HG02798 (cell line): ENCODE measurements around the gene WASHC4.

ENCODE experiments used
- ATAC-seq: cut with Tn5 transposase; IDR thresholded peaks from one replicate; pipeline ENCODE4 v1.9.1; 2021; ENCODE audit warnings: mild to moderate bottlenecking; ENCODE audit not compliant: unreplicated experiment, poor library complexity

The WASHC4 gene

DNA sequence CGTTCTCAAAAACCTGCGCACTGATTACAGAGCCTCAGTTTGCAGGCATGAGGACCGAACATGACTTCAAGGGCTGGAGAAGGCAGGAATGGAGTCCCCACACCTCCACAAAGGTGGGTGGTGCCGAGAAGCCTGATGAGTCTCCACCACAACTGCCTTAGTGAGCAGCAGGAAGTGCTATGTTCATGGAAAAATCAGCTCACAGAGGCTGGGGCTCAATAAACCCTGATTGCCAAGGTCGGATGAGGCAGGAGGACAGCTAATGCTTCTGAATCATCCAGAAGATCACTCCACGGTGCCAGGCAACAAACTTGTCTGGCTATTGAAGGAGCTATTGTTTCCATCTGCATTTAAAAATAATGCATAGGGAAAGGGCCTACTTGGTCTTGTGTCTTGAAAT is 97.4 kb downstream of the WASHC4 start:
- ATAC-seq, result no peak

DNA sequence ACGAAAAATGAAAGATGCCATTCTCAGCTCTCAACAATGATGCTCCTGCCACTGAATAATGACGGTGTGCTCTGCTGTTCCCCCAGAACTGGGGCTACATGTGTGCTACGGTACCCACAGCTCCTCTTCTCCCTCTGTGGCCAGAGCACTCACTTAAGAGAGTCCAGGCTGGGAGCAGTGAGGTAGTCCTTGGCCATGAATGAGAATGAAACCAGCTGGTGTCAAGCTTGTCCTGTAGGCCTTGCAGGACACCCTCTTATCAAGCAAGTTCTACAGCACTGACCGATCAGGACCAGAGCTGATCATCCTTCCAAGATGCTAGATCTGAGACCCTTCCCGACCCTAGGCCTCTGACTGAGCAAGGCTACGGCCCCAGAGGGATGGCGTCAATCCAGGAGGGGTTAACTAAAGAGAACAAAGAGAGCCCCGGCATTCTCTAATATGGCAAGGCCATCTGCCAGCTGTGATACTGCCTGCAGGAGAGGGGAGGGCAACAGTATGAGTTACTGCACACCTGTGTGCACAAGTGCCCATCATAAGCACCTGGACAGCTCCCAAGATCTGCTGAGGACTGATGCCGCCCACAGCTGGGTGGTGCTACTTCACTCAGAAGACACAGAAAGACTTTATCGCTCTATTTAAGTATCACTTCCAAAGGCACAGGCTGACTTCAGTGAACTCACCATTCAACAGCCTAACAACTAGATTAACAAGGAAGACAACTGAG is 98.0 kb downstream of the WASHC4 start:
- no peak for ATAC-seq

DNA sequence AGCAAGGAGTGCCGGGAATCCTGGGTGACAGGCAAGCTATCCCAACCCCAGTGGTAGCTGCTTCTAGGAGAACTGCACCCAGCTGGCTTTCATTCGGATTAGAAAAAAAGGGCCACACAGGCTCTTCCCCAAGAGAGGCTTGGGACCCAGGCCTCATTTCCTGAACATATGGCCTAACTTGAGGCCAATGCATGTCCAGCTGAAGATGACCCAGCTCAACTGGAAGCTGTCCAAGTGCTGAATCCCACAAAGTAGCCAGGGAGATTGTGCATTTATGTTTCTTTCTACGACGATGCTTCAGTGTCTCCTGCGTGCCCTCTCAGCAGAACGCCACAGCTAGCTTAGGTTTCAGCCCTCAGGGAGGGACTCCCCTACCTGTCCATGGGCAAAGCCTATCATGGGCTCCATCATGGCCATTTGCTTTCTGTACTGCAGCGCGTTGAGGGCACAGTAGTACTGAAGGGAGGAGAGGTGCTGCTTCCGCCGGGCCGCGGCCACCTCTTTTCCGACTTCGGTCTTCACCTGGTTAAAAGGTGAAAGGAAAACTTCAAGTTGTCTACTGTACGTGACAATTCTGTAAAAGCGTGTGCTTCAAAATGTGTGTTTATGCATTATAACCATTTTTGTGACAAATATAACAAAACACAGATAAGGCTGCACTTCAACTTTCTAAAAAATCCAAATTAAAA is 99.3 kb downstream of the WASHC4 start:
- no peak for ATAC-seq

DNA sequence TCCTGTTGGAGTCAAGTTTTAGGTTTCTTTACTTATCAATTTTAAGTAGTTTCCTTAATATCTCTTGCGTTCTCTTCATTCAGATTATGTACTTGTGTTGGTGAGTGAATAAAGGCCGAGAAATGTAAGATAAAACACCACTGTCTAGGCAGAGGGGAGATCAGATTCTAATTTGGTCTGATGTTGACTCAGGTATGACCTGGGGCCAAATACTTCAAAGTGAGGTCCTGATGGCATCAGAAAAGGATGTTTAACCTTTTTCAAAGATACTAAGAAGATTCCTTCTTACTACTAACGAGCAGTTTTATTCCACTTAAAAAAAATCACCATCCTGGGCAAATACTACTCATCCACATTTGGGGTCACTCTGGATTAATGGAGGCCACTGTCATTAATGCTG is 101.6 kb downstream of the WASHC4 start:
- no peak for ATAC-seq

DNA sequence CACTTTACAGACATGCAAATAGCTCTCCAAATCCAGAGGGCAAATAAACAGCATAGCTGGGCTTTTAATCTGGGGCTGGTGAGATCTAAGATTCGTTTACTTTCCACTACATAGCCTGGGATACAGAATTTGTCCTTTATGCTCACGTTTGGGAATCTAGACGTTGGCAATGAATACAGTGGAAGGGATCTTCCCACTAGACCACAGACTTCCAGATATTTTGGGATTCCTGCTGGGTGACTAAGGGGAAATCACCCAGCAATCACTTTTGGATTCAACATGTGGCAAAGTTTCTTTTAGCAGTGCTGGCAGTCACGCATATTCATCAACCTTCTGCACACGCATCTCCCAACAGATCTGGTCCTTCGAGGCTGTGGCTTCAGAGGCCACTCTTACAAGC is 104.9 kb downstream of the WASHC4 start:
- no peak for ATAC-seq

DNA sequence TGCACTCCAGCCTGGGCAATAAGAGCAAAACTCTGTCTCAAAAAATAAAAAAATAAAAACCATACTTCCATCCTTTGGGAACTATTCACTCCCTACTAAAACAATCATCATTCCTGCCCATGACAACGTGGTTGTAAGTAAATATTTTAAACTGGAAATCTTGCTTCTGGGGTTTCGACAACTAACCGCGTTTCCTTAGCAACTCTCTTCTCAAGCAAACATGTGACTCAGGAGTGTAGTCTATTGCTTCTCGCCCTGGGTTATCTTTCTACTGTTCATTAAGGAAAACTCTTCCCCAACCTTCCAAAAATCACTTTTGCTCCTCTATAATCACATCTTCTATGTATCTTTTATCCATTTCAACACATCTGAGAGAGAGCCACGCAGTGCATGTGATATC is 106.6 kb downstream of the WASHC4 start:
- ATAC-seq, result no peak

DNA sequence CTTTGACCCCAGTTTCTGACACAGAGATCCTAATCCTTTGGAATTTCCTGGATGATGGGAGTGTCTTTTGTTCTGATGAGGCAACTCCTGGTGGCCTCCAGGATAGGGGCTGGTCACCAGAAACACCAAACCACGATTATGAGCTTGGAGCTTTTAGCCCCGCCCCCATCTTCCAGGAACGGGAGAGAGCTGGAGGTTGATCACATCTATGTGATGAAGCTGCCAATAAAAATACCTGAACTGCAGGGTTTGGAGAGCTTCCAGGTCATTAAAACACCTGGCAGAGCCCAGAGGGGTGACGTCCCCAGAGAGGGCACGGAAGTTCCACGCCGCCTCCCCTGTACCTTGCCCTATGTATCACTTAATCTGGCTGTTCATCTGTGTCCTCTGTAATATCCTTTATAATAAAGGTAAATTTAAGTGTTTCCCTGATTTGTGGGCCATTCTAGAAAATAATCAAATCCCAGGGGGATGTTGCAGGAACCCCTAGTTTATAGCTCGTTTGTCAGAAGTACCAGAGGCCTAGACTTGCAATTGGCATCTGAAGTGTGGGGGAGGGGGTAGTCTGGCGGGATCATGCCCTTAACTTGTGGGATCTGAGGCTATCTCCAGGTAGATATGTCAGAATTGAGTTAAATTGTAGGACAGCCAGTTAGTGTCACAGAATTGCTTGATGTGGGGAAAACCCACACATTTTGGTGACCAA is 107.3 kb downstream of the WASHC4 start:
- ATAC-seq, result no peak

DNA sequence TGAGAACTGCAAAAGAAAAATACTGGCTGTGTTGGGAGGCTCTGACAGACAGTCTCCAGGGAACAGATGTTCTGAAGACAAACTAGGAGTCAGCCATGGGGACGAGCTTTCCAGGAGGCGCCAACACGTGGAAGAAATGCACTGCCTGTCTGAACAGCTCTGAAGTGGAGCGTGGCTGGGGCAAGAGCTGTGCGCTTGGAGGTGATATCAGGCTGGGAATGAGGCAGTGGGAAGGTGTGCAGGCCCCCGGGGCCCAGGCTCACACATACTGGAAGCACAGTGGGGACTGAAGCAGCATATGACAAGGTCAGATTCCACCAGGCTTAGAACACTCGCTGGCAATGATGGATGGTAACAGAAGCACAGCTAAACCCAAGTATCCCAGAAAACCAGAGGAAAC is 110.9 kb downstream of the WASHC4 start:
- ATAC-seq, result no peak
